Neural progenitor cell (in vitro differentiated cells): ENCODE results near the gene NAA16.

ENCODE experiments used
- EZH2 ChIP-seq: fragments of 200-600 bp; sonication (generic); IDR thresholded peaks from 2 replicates; pipeline ENCODE4 v1.6.1; 2017; ENCODE audit warnings: antibody characterized with exemption, mild to moderate bottlenecking, moderate library complexity
- EZH2phosphoT487 ChIP-seq: fragments of 200-600 bp; sonication (generic); IDR thresholded peaks from 2 replicates; pipeline ENCODE4 v1.6.1; 2017; ENCODE audit warnings: antibody characterized with exemption
- TF ChIP-seq, protein P1 (sequence below): fragments of 200-600 bp; sonication (generic); IDR thresholded peaks from 2 replicates; pipeline ENCODE4 v1.5.1; 2017; ENCODE audit warnings: antibody characterized with exemption, mild to moderate bottlenecking

DNA sequence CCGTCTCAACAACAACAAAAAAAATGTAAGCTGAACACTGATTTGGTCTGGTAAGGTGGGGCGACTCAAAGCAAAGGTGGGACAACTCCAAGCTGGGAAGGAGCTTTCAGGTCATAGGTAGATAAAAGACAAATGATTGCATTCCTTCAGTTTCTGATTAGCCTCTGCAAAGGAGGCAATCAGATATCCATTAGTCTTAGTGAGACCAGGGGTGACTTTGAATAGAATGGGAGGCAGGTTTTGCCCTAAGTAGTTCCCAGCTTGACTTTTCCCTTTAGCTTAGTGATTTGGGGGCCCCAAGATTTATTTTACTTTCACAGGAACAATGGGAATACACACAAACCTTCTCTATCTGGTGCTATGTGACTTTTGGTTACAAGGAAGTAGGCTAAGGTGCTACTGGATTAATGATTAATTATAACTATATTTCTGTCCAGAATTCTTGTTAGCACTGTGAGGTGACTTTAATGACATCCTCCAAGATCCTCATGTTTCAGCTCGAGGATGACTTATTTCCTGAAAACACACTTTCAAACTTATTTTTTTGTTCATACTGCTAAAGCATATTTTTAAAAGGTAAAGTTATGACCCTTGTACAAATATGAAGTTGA, 37.1 kb upstream of the NAA16 start:
- TF ChIP-seq, protein P1, sequence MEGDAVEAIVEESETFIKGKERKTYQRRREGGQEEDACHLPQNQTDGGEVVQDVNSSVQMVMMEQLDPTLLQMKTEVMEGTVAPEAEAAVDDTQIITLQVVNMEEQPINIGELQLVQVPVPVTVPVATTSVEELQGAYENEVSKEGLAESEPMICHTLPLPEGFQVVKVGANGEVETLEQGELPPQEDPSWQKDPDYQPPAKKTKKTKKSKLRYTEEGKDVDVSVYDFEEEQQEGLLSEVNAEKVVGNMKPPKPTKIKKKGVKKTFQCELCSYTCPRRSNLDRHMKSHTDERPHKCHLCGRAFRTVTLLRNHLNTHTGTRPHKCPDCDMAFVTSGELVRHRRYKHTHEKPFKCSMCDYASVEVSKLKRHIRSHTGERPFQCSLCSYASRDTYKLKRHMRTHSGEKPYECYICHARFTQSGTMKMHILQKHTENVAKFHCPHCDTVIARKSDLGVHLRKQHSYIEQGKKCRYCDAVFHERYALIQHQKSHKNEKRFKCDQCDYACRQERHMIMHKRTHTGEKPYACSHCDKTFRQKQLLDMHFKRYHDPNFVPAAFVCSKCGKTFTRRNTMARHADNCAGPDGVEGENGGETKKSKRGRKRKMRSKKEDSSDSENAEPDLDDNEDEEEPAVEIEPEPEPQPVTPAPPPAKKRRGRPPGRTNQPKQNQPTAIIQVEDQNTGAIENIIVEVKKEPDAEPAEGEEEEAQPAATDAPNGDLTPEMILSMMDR = no peak
- no peak for TF ChIP-seq EZH2
- no peak for TF ChIP-seq EZH2phosphoT487
